Kidney (tissue), 14 donors: ENCODE results near the gene HOXA4. TPM values are rescaled to one million over a fixed set of nuclear protein-coding genes. Genes with fewer than 3 reads are reported as not detected.

Experiments used
- DNase-seq, 5 donors: peaks; one replicate each; pipeline ENCODE4 v3.0.0-alpha.2; 2013 to 2020
- FAIRE-seq: peaks from 2 replicates; lab custom pipeline; 2012; peaks lifted over from hg19 to GRCh38; lab: Jason Lieb, UNC
- H3K27ac ChIP-seq, 2 donors: one replicate each; pipeline ENCODE4 v1.7.0; 2013; ENCODE audit warnings: low read depth in 2 of 2, low read length in 2 of 2, inconsistent platforms in 1 of 2
- H3K27me3 ChIP-seq: one replicate; pipeline ENCODE4 v1.7.1; 2013; ENCODE audit warnings: low read length, inconsistent platforms; ENCODE audit not compliant: control insufficient read depth, insufficient read depth
- H3K36me3 ChIP-seq, 3 donors: one replicate each; pipeline versions ENCODE4 v1.7.0 to v1.7.1; 2013; ENCODE audit warnings: low read length in 3 of 3, control low read depth in 1 of 3, inconsistent platforms in 1 of 3; ENCODE audit not compliant: insufficient read depth in 3 of 3, control insufficient read depth in 2 of 3
- H3K4me1 ChIP-seq, 3 donors: one replicate each; pipeline versions ENCODE4 v1.7.0 to v1.7.1; 2013; ENCODE audit warnings: low read length in 3 of 3, inconsistent platforms in 1 of 3, low read depth in 1 of 3; ENCODE audit not compliant: control insufficient read depth in 2 of 3, insufficient read depth in 2 of 3
- H3K4me3 ChIP-seq, 3 donors: one replicate each; pipeline versions ENCODE4 v1.7.0 to v1.8.1; 2013; ENCODE audit warnings: low read length in 3 of 3, control low read depth in 1 of 3, inconsistent platforms in 1 of 3
- H3K9ac ChIP-seq, 3 donors: one replicate each; pipeline versions ENCODE4 v1.7.0 to v1.7.1; 2013; ENCODE audit warnings: low read length in 3 of 3, control low read depth in 1 of 3, inconsistent platforms in 1 of 3
- H3K9me3 ChIP-seq, 3 donors: one replicate each; pipeline versions ENCODE4 v1.7.0 to v1.7.1; 2013; ENCODE audit warnings: low read length in 3 of 3, control low read depth in 1 of 3, inconsistent platforms in 1 of 3; ENCODE audit not compliant: control insufficient read depth in 2 of 3, insufficient read depth in 1 of 3
- intact Hi-C: fragments of 100-400 bp; cut with DNase I; formaldehyde crosslinking; loops from one replicate; pipeline ENCODE4 v1.11.1; 2022
- polyA plus RNA-seq: library from polyadenylated mRNA; stranded (reverse); fragments of 350-450 nt; fragmentation: Illumina TruSeq; extraction: RNeasy Lipid Tissue Mini Kit (QIAGEN cat#74804); gene quantifications from one replicate; pipeline ENCODE4 v1.2.3, GENCODE V29; 2014; ENCODE audit warnings: low read depth, low replicate concordance; ENCODE audit not compliant: insufficient read depth
- total RNA-seq: library from RNA; stranded (reverse); fragmentation: NEBNext Ultra II Directional; extraction: Animal tissue kit (Norgen Biotek cat#: 25700); gene quantifications from one replicate; pipeline ENCODE4 v1.2.1, GENCODE V29; 2021
- TF ChIP-seq, protein P1 (sequence below): IDR thresholded peaks from 3 replicates; pipeline ENCODE4 v1.5.1; 2012; ENCODE audit warnings: mild to moderate bottlenecking, moderate library complexity, borderline replicate concordance; ENCODE audit not compliant: insufficient read depth; ENCODE audit errors: extremely low read depth
- donor health status: control.
- donor health status: control.
- donor health status: control.
- donor health status: control.
- donor health status: control.
- donor health status: DM: yes; HTN: yes; CAD: no.
- donor health status: Normal renal cell carcinoma (clear cell type).

HOXA4 gene
- total and polyA plus RNA-seq, 2 donors from 2014 or later = 11.2 to 13.0 TPM

DNA sequence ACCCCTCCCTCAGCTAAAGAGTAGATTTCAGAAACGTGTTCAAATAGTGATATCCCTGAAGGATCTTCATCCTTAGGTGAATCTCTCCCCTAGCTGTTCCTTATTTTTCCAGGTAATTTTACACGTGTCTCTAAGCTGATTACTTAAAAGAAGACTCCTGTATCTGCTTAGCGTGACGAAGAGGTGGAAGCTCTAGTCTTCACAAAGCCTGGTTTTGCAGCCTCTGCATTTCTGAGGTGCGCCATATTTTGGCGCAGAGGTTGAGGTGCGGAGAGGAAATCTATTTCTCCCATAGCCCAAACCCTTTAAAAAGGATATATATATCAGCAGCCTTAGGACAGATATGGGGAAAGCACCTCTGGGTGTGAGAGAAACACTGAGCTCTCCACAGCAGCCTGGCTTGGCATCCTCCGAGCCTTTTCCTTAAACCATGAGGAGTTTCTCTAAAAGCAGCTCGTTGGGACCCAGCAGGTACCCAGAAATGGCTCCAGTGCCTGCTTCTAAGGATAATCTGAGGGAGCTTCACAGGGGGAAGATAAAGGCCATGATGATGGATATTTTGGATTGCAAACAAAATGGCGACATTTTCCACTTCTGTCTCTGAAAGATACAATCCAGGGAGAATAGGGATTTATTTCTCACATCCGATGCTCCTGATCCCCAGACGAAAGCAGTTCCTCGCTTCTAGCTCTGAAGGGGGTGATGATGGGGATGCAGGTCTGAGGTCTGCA, 25.1 kb downstream of the HOXA4 start:
- peak overlapping the region in 2 of 3 donors; percentile 9 to 65 for H3K9ac ChIP-seq
- H3K9me3 ChIP-seq = no peaks in the 10 kb centered on the region
- H3K27me3 ChIP-seq = no peaks in the 10 kb centered on the region
- DNase-seq (peak in 2 of 5 donors; percentile 45 to 55), FAIRE-seq (no peak)
- peaks cover 0 to 5% (median 4%) of the 10 kb centered on the region in 3 donors for H3K36me3 ChIP-seq
- peak overlapping the region in 2 of 3 donors; percentile 11 to 55 for H3K4me3 ChIP-seq
- peak overlapping the region; percentile 78 to 79 for H3K27ac ChIP-seq
- H3K4me1 ChIP-seq = peaks cover 19 to 23% (median 20%) of the 10 kb centered on the region in 3 donors
- TF ChIP-seq, protein P1, sequence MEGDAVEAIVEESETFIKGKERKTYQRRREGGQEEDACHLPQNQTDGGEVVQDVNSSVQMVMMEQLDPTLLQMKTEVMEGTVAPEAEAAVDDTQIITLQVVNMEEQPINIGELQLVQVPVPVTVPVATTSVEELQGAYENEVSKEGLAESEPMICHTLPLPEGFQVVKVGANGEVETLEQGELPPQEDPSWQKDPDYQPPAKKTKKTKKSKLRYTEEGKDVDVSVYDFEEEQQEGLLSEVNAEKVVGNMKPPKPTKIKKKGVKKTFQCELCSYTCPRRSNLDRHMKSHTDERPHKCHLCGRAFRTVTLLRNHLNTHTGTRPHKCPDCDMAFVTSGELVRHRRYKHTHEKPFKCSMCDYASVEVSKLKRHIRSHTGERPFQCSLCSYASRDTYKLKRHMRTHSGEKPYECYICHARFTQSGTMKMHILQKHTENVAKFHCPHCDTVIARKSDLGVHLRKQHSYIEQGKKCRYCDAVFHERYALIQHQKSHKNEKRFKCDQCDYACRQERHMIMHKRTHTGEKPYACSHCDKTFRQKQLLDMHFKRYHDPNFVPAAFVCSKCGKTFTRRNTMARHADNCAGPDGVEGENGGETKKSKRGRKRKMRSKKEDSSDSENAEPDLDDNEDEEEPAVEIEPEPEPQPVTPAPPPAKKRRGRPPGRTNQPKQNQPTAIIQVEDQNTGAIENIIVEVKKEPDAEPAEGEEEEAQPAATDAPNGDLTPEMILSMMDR = no peak
- intact Hi-C loops = no loop called here

DNA sequence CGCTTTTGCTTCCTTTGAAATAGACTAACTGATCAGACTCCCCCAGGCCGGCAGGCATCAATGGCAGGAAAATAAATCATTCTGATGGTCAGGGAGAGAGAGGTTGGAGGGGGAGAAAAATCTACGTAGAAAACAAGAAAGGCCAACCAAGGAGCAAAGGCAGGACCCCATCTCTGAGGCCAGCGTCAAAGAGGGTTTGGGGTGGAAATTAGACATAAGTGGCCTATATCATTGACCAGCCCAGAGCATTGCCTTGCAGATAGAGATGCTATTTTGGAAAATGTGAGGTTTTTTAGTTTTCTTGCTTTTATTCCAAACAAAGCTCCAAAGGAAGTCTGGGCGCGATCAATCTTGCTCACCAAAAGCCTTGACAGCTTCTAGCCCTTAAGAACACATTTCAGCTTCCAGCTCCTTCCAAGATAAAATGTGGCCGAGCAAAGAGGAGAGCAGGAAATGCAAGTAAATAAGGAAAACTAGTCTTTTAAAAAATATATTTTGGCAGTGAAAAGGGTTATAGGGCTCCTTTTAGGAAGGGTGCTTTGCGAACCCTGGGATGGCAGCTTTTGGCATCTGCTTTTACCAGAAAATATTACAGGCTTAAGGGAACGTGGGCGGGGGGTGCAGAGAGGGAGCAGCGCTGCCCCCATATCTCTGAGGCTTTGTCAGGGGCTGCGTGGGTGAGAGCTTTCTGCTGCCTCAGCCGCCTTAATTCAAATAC, 26.1 kb downstream of the HOXA4 start:
- H3K27ac ChIP-seq = peak overlapping the region; percentile 77 to 78

DNA sequence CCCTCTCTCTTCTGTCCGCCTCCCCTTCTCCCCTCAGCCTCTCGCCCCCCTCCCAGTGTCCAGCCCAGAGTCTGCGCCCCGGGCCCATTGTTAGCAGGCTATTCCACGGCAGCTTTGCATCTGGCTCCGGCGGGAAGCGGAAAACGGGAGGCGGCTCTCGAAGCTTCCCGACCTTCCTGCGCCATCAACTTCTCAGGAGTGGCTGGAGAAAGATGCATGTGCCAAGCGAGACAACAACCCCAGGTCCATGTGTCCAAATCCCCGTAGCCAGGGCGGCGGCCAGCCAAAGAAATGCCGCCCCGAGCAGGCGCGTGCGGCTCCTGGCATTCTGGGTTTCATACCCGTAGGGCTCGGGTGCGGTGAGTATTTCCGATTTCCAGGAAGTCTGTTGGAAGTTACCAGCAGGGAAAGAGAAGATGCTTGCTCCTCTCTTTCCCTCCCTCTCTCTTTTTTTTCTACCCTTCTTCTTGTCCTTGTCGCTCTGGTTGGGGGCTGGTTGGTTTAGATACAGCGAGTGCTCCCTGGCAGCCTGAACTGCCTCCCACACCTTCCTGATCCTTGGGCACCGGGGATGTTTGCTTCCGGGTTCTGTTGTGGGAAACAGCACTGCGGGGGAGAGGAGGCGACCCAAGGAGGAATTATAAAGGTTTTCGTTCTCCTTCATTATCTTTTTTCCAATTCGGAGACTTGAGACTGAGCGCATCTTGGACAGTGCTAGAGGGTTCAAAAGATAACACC, 26.9 kb downstream of the HOXA4 start:
- intact Hi-C loops = no loop called here
- peaks cover 9 to 16% (median 13%) of the 10 kb centered on the region in 3 donors for H3K4me1 ChIP-seq
- peaks cover 2% of the 10 kb centered on the region for H3K27me3 ChIP-seq
- no peaks in the 10 kb centered on the region for H3K9me3 ChIP-seq
- H3K36me3 ChIP-seq = no peaks in the 10 kb centered on the region
- TF ChIP-seq, protein P1 = no peak
- H3K27ac ChIP-seq = peak overlapping the region; percentile 73 to 77
- H3K4me3 ChIP-seq = peak overlapping the region; percentile 12 to 44 (median 26)
- FAIRE-seq = no peak
- peak in 4 of 5 donors; percentile 70 to 83 (median 77) for DNase-seq
- peak overlapping the region; percentile 21 to 62 (median 42) for H3K9ac ChIP-seq

More for the DNA sequence above, 26.1 kb downstream of the HOXA4 start:
- intact Hi-C loops = no loop called here
- DNase-seq = peak in 4 of 5 donors; percentile 68 to 95 (median 82)
- H3K4me1 ChIP-seq = peaks cover 17 to 20% (median 18%) of the 10 kb centered on the region in 3 donors
- no peaks in the 10 kb centered on the region for H3K9me3 ChIP-seq
- H3K4me3 ChIP-seq = peak overlapping the region; percentile 6 to 44 (median 8)
- FAIRE-seq = no peak
- H3K9ac ChIP-seq = peak overlapping the region in 2 of 3 donors; percentile 27 to 43
- H3K36me3 ChIP-seq = peaks cover 0 to 1% (median 1%) of the 10 kb centered on the region in 3 donors
- H3K27me3 ChIP-seq = peaks cover 2% of the 10 kb centered on the region
- TF ChIP-seq, protein P1 = no peak
